ENCODE measurements around the gene ATP7B. TPM values are rescaled to one million over a fixed set of nuclear protein-coding genes. Genes with fewer than 3 reads are reported as not detected.

The ATP7B gene
- total and polyA plus RNA-seq, 3 experiments from 2014 or later = 0.18 to 1.2 (median 1.1) TPM

GRCh38 chr13:51957377-51958216 lies 53.7 kb downstream of the ATP7B start:
- peaks cover 14% of the 10 kb centered on the region for H3K4me1 ChIP-seq (ENCODE audit: insufficient read depth, low read length)
- peaks cover 4 to 42% (median 13%) of the 10 kb centered on the region in 3 donors for H3K4me1 Mint-ChIP-seq
- H3K9me3 ChIP-seq (ENCODE audit: low read length) = no peaks in the 10 kb centered on the region
- peak overlapping the region in 1 of 8 donors; percentile 32 for H3K27ac Mint-ChIP-seq
- H3K36me3 ChIP-seq (ENCODE audit: insufficient read depth, low read length) = no peaks in the 10 kb centered on the region
- H3K27me3 ChIP-seq (ENCODE audit: insufficient read depth, low read length, poor library complexity, severe bottlenecking) = no peaks in the 10 kb centered on the region
- no peak overlapping the region for H3K4me3 ChIP-seq (ENCODE audit: low read length)
- peaks cover 0 to 3% (median 0%) of the 10 kb centered on the region in 3 donors for H3K36me3 Mint-ChIP-seq
- no peak overlapping the region for H3K27ac ChIP-seq (ENCODE audit: low read depth, low read length)
- no peaks in the 10 kb centered on the region for H3K9me3 Mint-ChIP-seq
- ChIA-PET POLR2A (no interaction called here), CTCF (no interaction called here)
- no peak for DNase-seq
- H3K4me3 Mint-ChIP-seq = no peak overlapping the region
- peaks cover 0 to 2% of the 10 kb centered on the region in 2 donors for H3K27me3 Mint-ChIP-seq

GRCh38 chr13:51956717-51957116 lies 54.5 kb downstream of the ATP7B start:
- Histone ChIP-seq H3K27ac (ENCODE audit: low read depth, low read length) (no peak overlapping the region), H3K9me3 (ENCODE audit: low read length) (no peaks in the 10 kb centered on the region), H3K4me1 (ENCODE audit: insufficient read depth, low read length) (peaks cover 19% of the 10 kb centered on the region), H3K36me3 (ENCODE audit: insufficient read depth, low read length) (no peaks in the 10 kb centered on the region), H3K27me3 (ENCODE audit: insufficient read depth, low read length, poor library complexity, severe bottlenecking) (no peaks in the 10 kb centered on the region), H3K4me3 (ENCODE audit: low read length) (no peak overlapping the region)
- ChIA-PET POLR2A (no interaction called here), CTCF (interaction anchor here (1.6 kb wide), 1 partner anchor 15 kb away, joined by 4 read pairs; no protein-coding TSS in a partner anchor)
- DNase-seq = no peak
- Mint-ChIP-seq H3K27ac (no peak overlapping the region), H3K36me3 (peaks cover 0 to 5% (median 3%) of the 10 kb centered on the region in 3 donors), H3K4me1 (peaks cover 7 to 50% (median 16%) of the 10 kb centered on the region in 3 donors), H3K27me3 (peaks cover 0 to 2% of the 10 kb centered on the region in 2 donors), H3K4me3 (no peak overlapping the region), H3K9me3 (no peaks in the 10 kb centered on the region)

GRCh38 chr13:51955816-51956603 lies 55.2 kb downstream of the ATP7B start:
- CTCF ChIA-PET = interaction anchor here (1.6 kb wide), 1 partner anchor 15 kb away, joined by 4 read pairs; no protein-coding TSS in a partner anchor
- peaks cover 0 to 1% of the 10 kb centered on the region in 2 donors for H3K27me3 Mint-ChIP-seq
- POLR2A ChIA-PET = no interaction called here

GRCh38 chr13:51955281-51955771 lies 55.9 kb downstream of the ATP7B start:
- Mint-ChIP-seq H3K4me1 (peaks cover 17 to 62% (median 27%) of the 10 kb centered on the region in 3 donors), H3K9me3 (peaks cover 0 to 8% (median 4%) of the 10 kb centered on the region in 5 donors), H3K36me3 (peaks cover 0 to 17% (median 9%) of the 10 kb centered on the region in 3 donors), H3K27me3 (peaks cover 0 to 1% of the 10 kb centered on the region in 2 donors), H3K4me3 (no peak overlapping the region), H3K27ac (no peak overlapping the region)
- Histone ChIP-seq H3K4me1 (ENCODE audit: insufficient read depth, low read length) (peaks cover 32% of the 10 kb centered on the region), H3K4me3 (ENCODE audit: low read length) (no peak overlapping the region), H3K27me3 (ENCODE audit: insufficient read depth, low read length, poor library complexity, severe bottlenecking) (no peaks in the 10 kb centered on the region), H3K27ac (ENCODE audit: low read depth, low read length) (no peak overlapping the region), H3K36me3 (ENCODE audit: insufficient read depth, low read length) (no peaks in the 10 kb centered on the region), H3K9me3 (ENCODE audit: low read length) (peaks cover 4% of the 10 kb centered on the region)
- CTCF ChIA-PET = interaction anchor here (1.6 kb wide), 1 partner anchor 16 kb away, joined by 4 read pairs; no protein-coding TSS in a partner anchor
- no peak for DNase-seq
- POLR2A ChIA-PET = no interaction called here

More at GRCh38 chr13:51955816-51956603, 55.2 kb downstream of the ATP7B start:
- Histone ChIP-seq H3K9me3 (ENCODE audit: low read length) (no peaks in the 10 kb centered on the region), H3K27ac (ENCODE audit: low read depth, low read length) (no peak overlapping the region), H3K27me3 (ENCODE audit: insufficient read depth, low read length, poor library complexity, severe bottlenecking) (no peaks in the 10 kb centered on the region), H3K36me3 (ENCODE audit: insufficient read depth, low read length) (no peaks in the 10 kb centered on the region), H3K4me1 (ENCODE audit: insufficient read depth, low read length) (peaks cover 26% of the 10 kb centered on the region), H3K4me3 (ENCODE audit: low read length) (no peak overlapping the region)
- Mint-ChIP-seq H3K4me3 (no peak overlapping the region), H3K9me3 (peaks cover 0 to 2% (median 0%) of the 10 kb centered on the region in 5 donors), H3K4me1 (peaks cover 10 to 55% (median 20%) of the 10 kb centered on the region in 3 donors), H3K27ac (no peak overlapping the region), H3K36me3 (peaks cover 0 to 10% (median 4%) of the 10 kb centered on the region in 3 donors)
- no peak for DNase-seq

GRCh38 chr13:51953347-51954195 lies 57.7 kb downstream of the ATP7B start:
- peaks cover 0 to 18% (median 11%) of the 10 kb centered on the region in 5 donors for H3K9me3 Mint-ChIP-seq
- H3K4me3 Mint-ChIP-seq = no peak overlapping the region
- no peak for DNase-seq
- Histone ChIP-seq H3K4me3 (ENCODE audit: low read length) (no peak overlapping the region), H3K4me1 (ENCODE audit: insufficient read depth, low read length) (peaks cover 39% of the 10 kb centered on the region), H3K9me3 (ENCODE audit: low read length) (peaks cover 12% of the 10 kb centered on the region), H3K36me3 (ENCODE audit: insufficient read depth, low read length) (no peaks in the 10 kb centered on the region), H3K27me3 (ENCODE audit: insufficient read depth, low read length, poor library complexity, severe bottlenecking) (no peaks in the 10 kb centered on the region), H3K27ac (ENCODE audit: low read depth, low read length) (no peak overlapping the region)
- H3K4me1 Mint-ChIP-seq = peaks cover 19 to 65% (median 20%) of the 10 kb centered on the region in 3 donors
- no peak overlapping the region for H3K27ac Mint-ChIP-seq
- H3K27me3 Mint-ChIP-seq = peaks cover 0 to 1% of the 10 kb centered on the region in 2 donors
- POLR2A ChIA-PET = no interaction called here
- peaks cover 6 to 28% (median 9%) of the 10 kb centered on the region in 3 donors for H3K36me3 Mint-ChIP-seq
- CTCF ChIA-PET = no interaction called here

GRCh38 chr13:51950722-51951121 lies 60.5 kb downstream of the ATP7B start:
- Histone ChIP-seq H3K9me3 (ENCODE audit: low read length) (peaks cover 12% of the 10 kb centered on the region), H3K4me1 (ENCODE audit: insufficient read depth, low read length) (peaks cover 39% of the 10 kb centered on the region), H3K27ac (ENCODE audit: low read depth, low read length) (no peak overlapping the region), H3K4me3 (ENCODE audit: low read length) (peak overlapping the region; percentile 1), H3K27me3 (ENCODE audit: insufficient read depth, low read length, poor library complexity, severe bottlenecking) (no peaks in the 10 kb centered on the region), H3K36me3 (ENCODE audit: insufficient read depth, low read length) (no peaks in the 10 kb centered on the region)
- H3K9me3 Mint-ChIP-seq = peaks cover 0 to 18% (median 11%) of the 10 kb centered on the region in 5 donors
- CTCF ChIA-PET = no interaction called here
- POLR2A ChIA-PET = no interaction called here
- H3K27me3 Mint-ChIP-seq = peaks cover 0 to 1% of the 10 kb centered on the region in 2 donors
- H3K4me3 Mint-ChIP-seq = peak overlapping the region in 6 of 7 donors; percentile 29 to 68 (median 44)
- H3K4me1 Mint-ChIP-seq = peaks cover 19 to 50% (median 20%) of the 10 kb centered on the region in 3 donors
- peak overlapping the region in 7 of 8 donors; percentile 10 to 88 (median 71) for H3K27ac Mint-ChIP-seq
- peak in 2 of 5 donors; percentile 7 to 38 for DNase-seq
- H3K36me3 Mint-ChIP-seq = peaks cover 6 to 31% (median 9%) of the 10 kb centered on the region in 3 donors

GRCh38 chr13:51946163-51946669 lies 65.0 kb downstream of the ATP7B start:
- no peak for DNase-seq
- peaks cover 29 to 62% (median 41%) of the 10 kb centered on the region in 3 donors for H3K4me1 Mint-ChIP-seq
- Histone ChIP-seq H3K9me3 (ENCODE audit: low read length) (peaks cover 12% of the 10 kb centered on the region), H3K4me3 (ENCODE audit: low read length) (no peak overlapping the region), H3K4me1 (ENCODE audit: insufficient read depth, low read length) (peaks cover 51% of the 10 kb centered on the region), H3K27me3 (ENCODE audit: insufficient read depth, low read length, poor library complexity, severe bottlenecking) (no peaks in the 10 kb centered on the region), H3K27ac (ENCODE audit: low read depth, low read length) (no peak overlapping the region), H3K36me3 (ENCODE audit: insufficient read depth, low read length) (no peaks in the 10 kb centered on the region)
- peaks cover 5 to 19% of the 10 kb centered on the region in 2 donors for H3K27me3 Mint-ChIP-seq
- ChIA-PET POLR2A (no interaction called here), CTCF (no interaction called here)
- H3K36me3 Mint-ChIP-seq = peaks cover 6 to 24% (median 6%) of the 10 kb centered on the region in 3 donors
- H3K27ac Mint-ChIP-seq = no peak overlapping the region
- H3K4me3 Mint-ChIP-seq = no peak overlapping the region
- peaks cover 0 to 17% (median 11%) of the 10 kb centered on the region in 5 donors for H3K9me3 Mint-ChIP-seq
